Measurements from ENCODE around the gene TMEM17.

TMEM17 gene

DNA sequence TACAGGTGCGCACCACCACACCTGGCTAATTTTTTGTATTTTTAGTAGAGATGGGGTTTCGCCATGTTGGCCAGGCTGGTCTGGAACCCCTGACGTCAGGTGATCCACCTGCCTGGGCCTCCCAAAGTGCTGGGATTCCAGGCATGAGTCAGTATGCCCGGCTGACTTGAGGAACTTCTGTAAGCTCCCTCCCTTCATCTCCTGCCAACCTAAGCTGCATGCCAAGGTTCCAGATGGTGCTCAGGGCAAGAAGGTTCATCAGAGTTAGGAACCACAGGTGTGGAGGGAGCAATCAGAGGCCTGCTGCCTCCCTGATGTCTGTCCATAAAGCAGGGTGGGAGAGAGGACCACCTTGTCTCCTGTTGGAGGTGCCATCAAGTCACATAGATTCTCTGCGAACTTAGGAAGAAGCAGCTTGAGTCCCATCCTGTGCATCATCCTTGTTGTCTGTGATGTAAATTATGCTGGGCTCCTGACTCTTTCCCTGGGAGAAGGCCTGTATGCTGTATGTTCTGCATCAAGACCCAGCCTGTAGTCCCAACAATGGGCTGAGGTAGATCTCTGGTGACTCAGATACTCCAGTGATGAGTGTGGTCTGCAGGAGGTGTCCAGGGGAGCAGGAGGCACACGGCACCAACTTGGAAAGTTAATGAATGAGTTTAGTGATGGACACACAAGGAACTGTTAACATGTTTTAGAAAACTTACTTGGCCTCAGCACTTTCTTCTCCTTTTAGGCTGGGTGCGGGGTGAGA, 53.1 kb downstream of the TMEM17 start:
- DNase-seq = no peak

DNA sequence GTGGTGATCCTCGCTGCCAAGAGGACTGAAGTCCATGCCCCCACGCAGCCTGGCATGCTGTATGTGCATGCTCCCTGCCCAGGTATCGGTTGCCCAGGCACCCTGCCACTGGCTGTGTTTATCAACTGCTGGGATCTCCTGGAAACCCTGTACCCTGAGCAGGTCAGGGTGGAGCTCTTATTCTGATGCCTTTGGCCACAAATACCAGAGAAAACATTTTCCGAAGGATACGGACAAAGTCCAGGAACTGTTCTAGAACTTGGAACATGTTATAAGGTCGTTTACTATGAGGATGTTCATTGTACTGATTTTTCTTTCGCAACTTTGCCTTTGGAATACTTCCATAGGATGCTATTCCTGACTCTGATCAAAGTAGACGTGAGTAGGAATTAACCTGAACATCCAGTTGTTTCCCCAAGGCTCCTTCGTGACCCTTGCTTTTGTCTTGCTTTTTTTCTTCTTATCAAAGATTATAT, 55.2 kb downstream of the TMEM17 start:
- DNase-seq = no peak

All from CD4-positive, alpha-beta T cell treated with Interleukin-17A for 4 hours (primary cell).